ENCODE results near the gene ANXA8.

DNA sequence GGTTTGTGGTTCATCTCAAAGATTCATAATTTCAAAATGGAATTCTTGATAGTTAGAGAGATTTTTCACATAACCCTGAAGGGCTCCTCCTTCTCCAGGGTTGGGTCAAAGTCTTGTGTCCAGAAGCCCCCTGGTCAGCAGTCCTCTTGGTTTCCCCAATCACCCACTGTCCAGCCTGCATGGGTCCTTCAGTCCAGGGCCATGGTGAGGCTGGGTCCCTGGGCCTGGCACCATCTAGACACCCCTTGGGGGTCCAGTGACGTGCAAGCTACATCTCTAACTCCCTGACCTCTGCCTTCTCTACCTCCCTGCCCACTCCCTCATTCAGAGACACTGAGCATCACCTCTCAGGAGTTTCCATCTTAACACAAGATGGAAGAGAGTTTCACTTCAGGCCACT is 26.1 kb downstream of the ANXA8 start:
- TF ChIP-seq, protein P1, sequence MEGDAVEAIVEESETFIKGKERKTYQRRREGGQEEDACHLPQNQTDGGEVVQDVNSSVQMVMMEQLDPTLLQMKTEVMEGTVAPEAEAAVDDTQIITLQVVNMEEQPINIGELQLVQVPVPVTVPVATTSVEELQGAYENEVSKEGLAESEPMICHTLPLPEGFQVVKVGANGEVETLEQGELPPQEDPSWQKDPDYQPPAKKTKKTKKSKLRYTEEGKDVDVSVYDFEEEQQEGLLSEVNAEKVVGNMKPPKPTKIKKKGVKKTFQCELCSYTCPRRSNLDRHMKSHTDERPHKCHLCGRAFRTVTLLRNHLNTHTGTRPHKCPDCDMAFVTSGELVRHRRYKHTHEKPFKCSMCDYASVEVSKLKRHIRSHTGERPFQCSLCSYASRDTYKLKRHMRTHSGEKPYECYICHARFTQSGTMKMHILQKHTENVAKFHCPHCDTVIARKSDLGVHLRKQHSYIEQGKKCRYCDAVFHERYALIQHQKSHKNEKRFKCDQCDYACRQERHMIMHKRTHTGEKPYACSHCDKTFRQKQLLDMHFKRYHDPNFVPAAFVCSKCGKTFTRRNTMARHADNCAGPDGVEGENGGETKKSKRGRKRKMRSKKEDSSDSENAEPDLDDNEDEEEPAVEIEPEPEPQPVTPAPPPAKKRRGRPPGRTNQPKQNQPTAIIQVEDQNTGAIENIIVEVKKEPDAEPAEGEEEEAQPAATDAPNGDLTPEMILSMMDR (conservative IDR thresholded peaks at IDR 0.05 in 1 of 2, IDR thresholded peaks at IDR 0.05 in 1 of 2; ENCODE audit: low read depth in 1 of 2, low read length in 2 of 2) = no peak
- TF ChIP-seq EZH2 (IDR thresholded peaks at IDR 0.05; ENCODE audit: low read length, missing control alignments) = no peak
